K562 (cell line): Measurements from ENCODE around the gene NTRK1.

Experiments used
- E2F8 ChIP-seq: fragments of 450-650 bp; IDR thresholded peaks from 2 replicates; pipeline ENCODE4 v1.7.1; 2018; ENCODE audit warnings: mild to moderate bottlenecking, low read depth; ENCODE audit not compliant: partially characterized antibody
- EP300 ChIP-seq: IDR thresholded peaks from 2 replicates; pipeline ENCODE4 v1.6.1; 2012; ENCODE audit warnings: low read length, improper control_type of control experiment
- GATA2 ChIP-seq: sonication (generic); formaldehyde crosslinking; IDR thresholded peaks from 2 replicates; pipeline ENCODE4 v1.4.0; 2020; ENCODE audit warnings: mild to moderate bottlenecking, missing genetic modification reagents
- NFE2 ChIP-seq: IDR thresholded peaks from 2 replicates; pipeline ENCODE4 v1.6.1; 2014; ENCODE audit warnings: antibody characterized with exemption, low read depth
- TCF3 ChIP-seq: sonication (generic); formaldehyde crosslinking; IDR thresholded peaks from 2 replicates; pipeline ENCODE4 v1.4.0; 2020; ENCODE audit warnings: mild to moderate bottlenecking, missing genetic modification reagents
- ZFP36 ChIP-seq: fragments of 150-350 bp; IDR thresholded peaks from 2 replicates; pipeline ENCODE4 v1.6.1; 2018; ENCODE audit warnings: low read length, low read depth; ENCODE audit not compliant: partially characterized antibody
- ZNF239 ChIP-seq: fragments of 250-450 bp; sonication (Bioruptor Pico); IDR thresholded peaks from 2 replicates; pipeline ENCODE4 v1.4.0; 2020; ENCODE audit warnings: mild to moderate bottlenecking
- ZNF766 ChIP-seq: fragments of 200-800 bp; sonication (Bioruptor generic); conservative IDR thresholded peaks from 2 replicates; pipeline ENCODE4 v1.6.1; 2016; ENCODE audit warnings: missing genetic modification characterization, missing compliant biosample characterization
- TF ChIP-seq, protein P1 (sequence below): fragments of 450-650 bp; IDR thresholded peaks from 2 replicates; pipeline ENCODE4 v1.6.1; 2016; ENCODE audit warnings: missing biosample characterization, missing genetic modification characterization
- TF ChIP-seq, protein P2 (sequence below), 3 experiments: IDR thresholded peaks in 2 of 3; conservative IDR thresholded peaks in 1 of 3; 2 replicates each; pipeline ENCODE4 v1.5.1; 2011 to 2012; ENCODE audit warnings: low read length in 3 of 3, mild to moderate bottlenecking in 3 of 3, control low read depth in 2 of 3, improper control_type of control experiment in 1 of 3, inconsistent platforms in 1 of 3, low read depth in 1 of 3, mixed read lengths in 1 of 3, moderate library complexity in 1 of 3; ENCODE audit not compliant: insufficient read depth in 2 of 3
- TF ChIP-seq, protein P3 (sequence below): fragments of 450-650 bp; IDR thresholded peaks from 2 replicates; pipeline ENCODE4 v1.6.1; 2016; ENCODE audit warnings: low read depth
- TF ChIP-seq, protein P4 (sequence below): fragments of 250-450 bp; sonication (Bioruptor Pico); IDR thresholded peaks from 2 replicates; pipeline ENCODE4 v1.5.0; 2021; ENCODE audit warnings: mild to moderate bottlenecking, borderline replicate concordance

DNA sequence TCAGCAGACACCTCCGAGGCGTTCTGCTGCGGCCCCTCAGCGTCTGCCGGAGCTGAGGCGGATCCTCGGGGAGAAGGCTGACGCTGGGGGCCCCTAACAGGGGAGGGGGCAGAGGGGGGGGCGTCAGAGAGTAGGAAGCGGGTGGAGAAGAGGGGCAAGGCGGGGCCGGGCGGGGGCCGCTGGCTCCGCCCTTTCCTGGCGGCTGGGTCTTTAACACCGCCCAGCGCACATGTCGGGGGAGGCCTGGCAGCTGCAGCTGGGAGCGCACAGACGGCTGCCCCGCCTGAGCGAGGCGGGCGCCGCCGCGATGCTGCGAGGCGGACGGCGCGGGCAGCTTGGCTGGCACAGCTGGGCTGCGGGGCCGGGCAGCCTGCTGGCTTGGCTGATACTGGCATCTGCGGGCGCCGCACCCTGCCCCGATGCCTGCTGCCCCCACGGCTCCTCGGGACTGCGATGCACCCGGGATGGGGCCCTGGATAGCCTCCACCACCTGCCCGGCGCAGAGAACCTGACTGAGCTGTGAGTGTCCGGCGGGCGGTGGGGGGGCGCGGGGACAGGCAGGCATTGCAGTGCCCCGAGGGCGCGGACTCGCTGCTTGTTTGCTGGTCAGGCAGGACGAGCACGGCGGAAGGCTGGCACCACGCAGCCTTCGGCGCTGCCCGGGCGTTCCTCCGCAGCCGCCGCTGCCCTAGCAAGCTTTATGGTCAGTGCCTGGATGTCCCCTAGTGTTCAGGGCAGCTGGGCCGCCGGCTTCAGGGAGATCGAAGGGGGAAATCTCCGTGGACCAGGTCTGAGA is at the start of gene NTRK1:
- TF ChIP-seq ZNF766 (CRISPR knock-in tag) (no peak), ZFP36 (no peak), NFE2 (no peak), E2F8 (no peak), GATA2 (CRISPR knock-in tag) (no peak), TCF3 (CRISPR knock-in tag) (no peak), ZNF239 (no peak), EP300 (no peak)
- TF ChIP-seq, protein P1, sequence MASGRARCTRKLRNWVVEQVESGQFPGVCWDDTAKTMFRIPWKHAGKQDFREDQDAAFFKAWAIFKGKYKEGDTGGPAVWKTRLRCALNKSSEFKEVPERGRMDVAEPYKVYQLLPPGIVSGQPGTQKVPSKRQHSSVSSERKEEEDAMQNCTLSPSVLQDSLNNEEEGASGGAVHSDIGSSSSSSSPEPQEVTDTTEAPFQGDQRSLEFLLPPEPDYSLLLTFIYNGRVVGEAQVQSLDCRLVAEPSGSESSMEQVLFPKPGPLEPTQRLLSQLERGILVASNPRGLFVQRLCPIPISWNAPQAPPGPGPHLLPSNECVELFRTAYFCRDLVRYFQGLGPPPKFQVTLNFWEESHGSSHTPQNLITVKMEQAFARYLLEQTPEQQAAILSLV: no peak
- TF ChIP-seq, protein P2, sequence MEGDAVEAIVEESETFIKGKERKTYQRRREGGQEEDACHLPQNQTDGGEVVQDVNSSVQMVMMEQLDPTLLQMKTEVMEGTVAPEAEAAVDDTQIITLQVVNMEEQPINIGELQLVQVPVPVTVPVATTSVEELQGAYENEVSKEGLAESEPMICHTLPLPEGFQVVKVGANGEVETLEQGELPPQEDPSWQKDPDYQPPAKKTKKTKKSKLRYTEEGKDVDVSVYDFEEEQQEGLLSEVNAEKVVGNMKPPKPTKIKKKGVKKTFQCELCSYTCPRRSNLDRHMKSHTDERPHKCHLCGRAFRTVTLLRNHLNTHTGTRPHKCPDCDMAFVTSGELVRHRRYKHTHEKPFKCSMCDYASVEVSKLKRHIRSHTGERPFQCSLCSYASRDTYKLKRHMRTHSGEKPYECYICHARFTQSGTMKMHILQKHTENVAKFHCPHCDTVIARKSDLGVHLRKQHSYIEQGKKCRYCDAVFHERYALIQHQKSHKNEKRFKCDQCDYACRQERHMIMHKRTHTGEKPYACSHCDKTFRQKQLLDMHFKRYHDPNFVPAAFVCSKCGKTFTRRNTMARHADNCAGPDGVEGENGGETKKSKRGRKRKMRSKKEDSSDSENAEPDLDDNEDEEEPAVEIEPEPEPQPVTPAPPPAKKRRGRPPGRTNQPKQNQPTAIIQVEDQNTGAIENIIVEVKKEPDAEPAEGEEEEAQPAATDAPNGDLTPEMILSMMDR (IDR thresholded peaks at IDR 0.05 in 2 of 3, conservative IDR thresholded peaks at IDR 0.05 in 1 of 3; ENCODE audit: insufficient read depth in 2 of 3, low read depth in 1 of 3, low read length in 3 of 3): no peak
- TF ChIP-seq, protein P3, sequence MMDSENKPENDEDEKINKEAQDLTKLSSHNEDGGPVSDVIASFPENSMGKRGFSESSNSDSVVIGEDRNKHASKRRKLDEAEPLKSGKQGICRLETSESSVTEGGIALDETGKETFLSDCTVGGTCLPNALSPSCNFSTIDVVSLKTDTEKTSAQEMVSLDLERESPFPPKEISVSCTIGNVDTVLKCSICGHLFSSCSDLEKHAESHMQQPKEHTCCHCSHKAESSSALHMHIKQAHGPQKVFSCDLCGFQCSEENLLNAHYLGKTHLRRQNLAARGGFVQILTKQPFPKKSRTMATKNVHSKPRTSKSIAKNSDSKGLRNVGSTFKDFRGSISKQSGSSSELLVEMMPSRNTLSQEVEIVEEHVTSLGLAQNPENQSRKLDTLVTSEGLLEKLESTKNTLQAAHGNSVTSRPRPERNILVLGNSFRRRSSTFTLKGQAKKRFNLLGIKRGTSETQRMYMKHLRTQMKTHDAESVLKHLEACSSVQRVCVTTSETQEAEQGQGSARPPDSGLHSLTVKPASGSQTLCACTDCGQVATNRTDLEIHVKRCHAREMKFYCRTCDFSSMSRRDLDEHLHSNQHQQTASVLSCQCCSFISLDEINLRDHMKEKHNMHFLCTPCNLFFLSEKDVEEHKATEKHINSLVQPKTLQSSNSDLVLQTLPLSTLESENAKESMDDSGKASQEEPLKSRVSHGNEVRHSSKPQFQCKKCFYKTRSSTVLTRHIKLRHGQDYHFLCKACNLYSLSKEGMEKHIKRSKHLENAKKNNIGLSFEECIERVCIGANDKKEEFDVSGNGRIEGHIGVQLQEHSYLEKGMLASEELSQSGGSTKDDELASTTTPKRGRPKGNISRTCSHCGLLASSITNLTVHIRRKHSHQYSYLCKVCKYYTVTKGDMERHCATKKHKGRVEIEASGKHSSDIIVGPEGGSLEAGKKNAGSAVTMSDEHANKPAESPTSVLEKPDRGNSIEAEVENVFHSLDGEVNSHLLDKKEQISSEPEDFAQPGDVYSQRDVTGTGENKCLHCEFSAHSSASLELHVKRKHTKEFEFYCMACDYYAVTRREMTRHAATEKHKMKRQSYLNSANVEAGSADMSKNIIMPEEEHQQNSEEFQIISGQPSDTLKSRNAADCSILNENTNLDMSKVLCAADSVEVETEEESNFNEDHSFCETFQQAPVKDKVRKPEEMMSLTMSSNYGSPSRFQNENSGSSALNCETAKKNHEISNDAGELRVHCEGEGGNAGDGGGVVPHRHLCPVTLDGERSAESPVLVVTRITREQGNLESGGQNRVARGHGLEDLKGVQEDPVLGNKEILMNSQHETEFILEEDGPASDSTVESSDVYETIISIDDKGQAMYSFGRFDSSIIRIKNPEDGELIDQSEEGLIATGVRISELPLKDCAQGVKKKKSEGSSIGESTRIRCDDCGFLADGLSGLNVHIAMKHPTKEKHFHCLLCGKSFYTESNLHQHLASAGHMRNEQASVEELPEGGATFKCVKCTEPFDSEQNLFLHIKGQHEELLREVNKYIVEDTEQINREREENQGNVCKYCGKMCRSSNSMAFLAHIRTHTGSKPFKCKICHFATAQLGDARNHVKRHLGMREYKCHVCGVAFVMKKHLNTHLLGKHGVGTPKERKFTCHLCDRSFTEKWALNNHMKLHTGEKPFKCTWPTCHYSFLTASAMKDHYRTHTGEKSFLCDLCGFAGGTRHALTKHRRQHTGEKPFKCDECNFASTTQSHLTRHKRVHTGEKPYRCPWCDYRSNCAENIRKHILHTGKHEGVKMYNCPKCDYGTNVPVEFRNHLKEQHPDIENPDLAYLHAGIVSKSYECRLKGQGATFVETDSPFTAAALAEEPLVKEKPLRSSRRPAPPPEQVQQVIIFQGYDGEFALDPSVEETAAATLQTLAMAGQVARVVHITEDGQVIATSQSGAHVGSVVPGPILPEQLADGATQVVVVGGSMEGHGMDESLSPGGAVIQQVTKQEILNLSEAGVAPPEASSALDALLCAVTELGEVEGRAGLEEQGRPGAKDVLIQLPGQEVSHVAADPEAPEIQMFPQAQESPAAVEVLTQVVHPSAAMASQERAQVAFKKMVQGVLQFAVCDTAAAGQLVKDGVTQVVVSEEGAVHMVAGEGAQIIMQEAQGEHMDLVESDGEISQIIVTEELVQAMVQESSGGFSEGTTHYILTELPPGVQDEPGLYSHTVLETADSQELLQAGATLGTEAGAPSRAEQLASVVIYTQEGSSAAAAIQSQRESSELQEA: no peak
- TF ChIP-seq, protein P4, sequence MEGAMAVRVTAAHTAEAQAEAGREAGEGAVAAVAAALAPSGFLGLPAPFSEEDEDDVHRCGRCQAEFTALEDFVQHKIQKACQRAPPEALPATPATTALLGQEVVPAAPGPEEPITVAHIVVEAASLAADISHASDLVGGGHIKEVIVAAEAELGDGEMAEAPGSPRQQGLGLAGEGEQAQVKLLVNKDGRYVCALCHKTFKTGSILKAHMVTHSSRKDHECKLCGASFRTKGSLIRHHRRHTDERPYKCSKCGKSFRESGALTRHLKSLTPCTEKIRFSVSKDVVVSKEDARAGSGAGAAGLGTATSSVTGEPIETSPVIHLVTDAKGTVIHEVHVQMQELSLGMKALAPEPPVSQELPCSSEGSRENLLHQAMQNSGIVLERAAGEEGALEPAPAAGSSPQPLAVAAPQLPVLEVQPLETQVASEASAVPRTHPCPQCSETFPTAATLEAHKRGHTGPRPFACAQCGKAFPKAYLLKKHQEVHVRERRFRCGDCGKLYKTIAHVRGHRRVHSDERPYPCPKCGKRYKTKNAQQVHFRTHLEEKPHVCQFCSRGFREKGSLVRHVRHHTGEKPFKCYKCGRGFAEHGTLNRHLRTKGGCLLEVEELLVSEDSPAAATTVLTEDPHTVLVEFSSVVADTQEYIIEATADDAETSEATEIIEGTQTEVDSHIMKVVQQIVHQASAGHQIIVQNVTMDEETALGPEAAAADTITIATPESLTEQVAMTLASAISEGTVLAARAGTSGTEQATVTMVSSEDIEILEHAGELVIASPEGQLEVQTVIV (CRISPR knock-in tag): no peak
